Transverse colon (tissue), 4 donors: ENCODE data around the gene TARS1. TPM values are rescaled to one million over a fixed set of nuclear protein-coding genes. Genes with fewer than 3 reads are reported as not detected.

Experiments used
- DNase-seq: peaks from one replicate; pipeline ENCODE4 v3.0.0-alpha.2; 2019
- H3K27ac ChIP-seq, 4 donors: fragments of 200-600 bp; sonication (generic); 2 replicates each; pipeline ENCODE4 v1.5.1; 2016 to 2018; ENCODE audit warnings: inconsistent platforms in 4 of 4
- H3K27me3 ChIP-seq: fragments of 200-600 bp; sonication (generic); 2 replicates; pipeline ENCODE4 v1.5.1; 2017; ENCODE audit warnings: inconsistent platforms
- H3K36me3 ChIP-seq, 4 donors: fragments of 200-600 bp; sonication (generic); 2 replicates each; pipeline ENCODE4 v1.5.1; 2017 to 2019; ENCODE audit warnings: inconsistent platforms in 4 of 4
- H3K4me1 ChIP-seq, 4 donors: fragments of 200-600 bp; sonication (generic); 2 replicates each; pipeline ENCODE4 v1.5.1; 2017 to 2020; ENCODE audit warnings: inconsistent platforms in 4 of 4
- H3K4me3 ChIP-seq, 4 donors: fragments of 200-600 bp; sonication (generic); 1 replicate in 1 of 4; 2 replicates in 3 of 4; pipeline versions ENCODE4 v1.5.1 to v1.6.1; 2017 to 2019; ENCODE audit warnings: inconsistent platforms in 4 of 4
- H3K9me3 ChIP-seq, 2 donors: fragments of 200-600 bp; sonication (generic); 2 replicates each; pipeline ENCODE4 v1.5.1; 2017 to 2019; ENCODE audit warnings: inconsistent platforms in 2 of 2
- CTCF ChIP-seq, 5 experiments: fragments of 200-600 bp in 3 of 5; fragments of 450-650 bp in 2 of 5; sonication (generic) in 3 of 5; IDR thresholded peaks; 1 replicate in 2 of 5; 2 replicates in 3 of 5; pipeline ENCODE4 v1.5.1; 2016 to 2017; ENCODE audit warnings: antibody characterized with exemption in 5 of 5, inconsistent platforms in 3 of 5, mild to moderate bottlenecking in 2 of 5, moderate library complexity in 1 of 5
- EP300 ChIP-seq: sonication (generic); formaldehyde crosslinking; IDR thresholded peaks from one replicate; pipeline ENCODE4 v1.6.1; 2017; ENCODE audit warnings: antibody characterized with exemption, low read depth
- POLR2A ChIP-seq: fragments of 450-650 bp; IDR thresholded peaks from one replicate; pipeline ENCODE4 v1.6.1; 2016; ENCODE audit warnings: antibody characterized with exemption, mild to moderate bottlenecking, moderate library complexity
- POLR2AphosphoS5 ChIP-seq, 3 donors: sonication (generic); formaldehyde crosslinking; IDR thresholded peaks; one replicate each; pipeline ENCODE4 v1.6.1; 2016; ENCODE audit warnings: antibody characterized with exemption in 3 of 3
- WGBS, 2 donors: methylation state at CpG; one replicate each; pipeline ENCODE4 v1.1.5; 2018; ENCODE audit warnings: low coverage in 1 of 2; 5-methylcytosine and 5-hydroxymethylcytosine counted together
- in situ Hi-C, 4 donors: fragments of 200-750 bp; cut with MboI; loops; one replicate each; pipeline versions ENCODE4 v1.15.0 to v1.15.1; 2017; ENCODE audit warnings: low sequenced_read_pairs in 3 of 4, low pct_ligation_motif_present in 1 of 4, low pct_unique_long_range_greater_than_20kb in 1 of 4
- intact Hi-C: fragments of 100-400 bp; cut with DNase I; formaldehyde crosslinking; loops from one replicate; pipeline ENCODE4 v1.15.1; 2023; ENCODE audit warnings: low total_unique reads
- total RNA-seq, 4 donors: library from RNA; depleted of rRNA; stranded (reverse); fragments of >200 nt; gene quantifications; one replicate each; pipeline ENCODE4 v1.1.0, GENCODE V29; 2016

Gene TARS1
- total RNA-seq, 4 donors from 2014 or later, result 30.1 to 155 (median 92.1) TPM

- DNase-seq, result no peak
- Histone ChIP-seq H3K36me3 (peaks cover 0 to 31% (median 5%) of the 10 kb centered on the region in 4 donors), H3K4me3 (no peak overlapping the region), H3K9me3 (no peaks in the 10 kb centered on the region), H3K27ac (no peak overlapping the region), H3K4me1 (no peaks in the 10 kb centered on the region), H3K27me3 (no peaks in the 10 kb centered on the region)
- WGBS, 2 donors, result 91 to 94% methylated on average over 5 of the region's 5 CpGs
- TF ChIP-seq CTCF (IDR thresholded peaks at IDR 0.05), result no peak
- TF ChIP-seq POLR2A, result no peak
- TF ChIP-seq EP300, result no peak
- TF ChIP-seq POLR2AphosphoS5 (IDR thresholded peaks at IDR 0.05), result no peak
- intact Hi-C loops (loop anchor here (10.0 kb wide), 1 partner anchor 289 kb away; no protein-coding TSS in a partner anchor), in situ Hi-C loops (no loop called here)
Observed at GRCh38 chr5:33475706-33476105, 34.9 kb downstream of the TARS1 start.

- no peaks in the 10 kb centered on the region for H3K4me1 ChIP-seq
- 85 to 92% methylated on average over 3 of the region's 3 CpGs for WGBS, 2 donors
- DNase-seq, result no peak
- in situ Hi-C loops (no loop called here), intact Hi-C loops (loop anchor here (10.0 kb wide), 1 partner anchor 288 kb away; no protein-coding TSS in a partner anchor)
- no peak overlapping the region for H3K4me3 ChIP-seq
- H3K27me3 ChIP-seq, result no peaks in the 10 kb centered on the region
- no peak overlapping the region for H3K27ac ChIP-seq
- H3K9me3 ChIP-seq, result no peaks in the 10 kb centered on the region
- H3K36me3 ChIP-seq, result peaks cover 0 to 22% (median 5%) of the 10 kb centered on the region in 4 donors
- TF ChIP-seq POLR2A, result no peak
- no peak for TF ChIP-seq EP300
- TF ChIP-seq POLR2AphosphoS5 (IDR thresholded peaks at IDR 0.05), result no peak
- TF ChIP-seq CTCF (IDR thresholded peaks at IDR 0.05), result no peak
Observed at GRCh38 chr5:33476992-33477391, 36.2 kb downstream of the TARS1 start.

GRCh38 chr5:33477816-33478215 lies 37.1 kb downstream of the TARS1 start:
- intact Hi-C loops (loop anchor here (10.0 kb wide), 1 partner anchor 287 kb away; no protein-coding TSS in a partner anchor), in situ Hi-C loops (no loop called here)
- peaks cover 0 to 15% (median 5%) of the 10 kb centered on the region in 4 donors for H3K36me3 ChIP-seq
- H3K4me1 ChIP-seq, result no peaks in the 10 kb centered on the region
- H3K27ac ChIP-seq, result no peak overlapping the region
- H3K9me3 ChIP-seq, result no peaks in the 10 kb centered on the region
- DNase-seq, result no peak
- 98 to 100% methylated on average over 1 to 2 of the region's 2 CpGs for WGBS, 2 donors
- no peak for TF ChIP-seq CTCF (IDR thresholded peaks at IDR 0.05)
- TF ChIP-seq POLR2A, result no peak
- no peak for TF ChIP-seq POLR2AphosphoS5 (IDR thresholded peaks at IDR 0.05)
- TF ChIP-seq EP300, result no peak
- no peak overlapping the region for H3K4me3 ChIP-seq
- no peaks in the 10 kb centered on the region for H3K27me3 ChIP-seq

GRCh38 chr5:33479311-33479710 lies 38.5 kb downstream of the TARS1 start:
- intact Hi-C loops, result loop anchor here (10.0 kb wide), 1 partner anchor 285 kb away; no protein-coding TSS in a partner anchor
- Histone ChIP-seq H3K4me3 (no peak overlapping the region), H3K27me3 (no peaks in the 10 kb centered on the region), H3K27ac (no peak overlapping the region), H3K4me1 (no peaks in the 10 kb centered on the region), H3K9me3 (no peaks in the 10 kb centered on the region), H3K36me3 (peaks cover 0 to 12% (median 4%) of the 10 kb centered on the region in 4 donors)
- DNase-seq, result no peak
- TF ChIP-seq POLR2AphosphoS5 (IDR thresholded peaks at IDR 0.05) (no peak), POLR2A (no peak), EP300 (no peak), CTCF (IDR thresholded peaks at IDR 0.05) (no peak)
- WGBS, 2 donors, result 97 to 100% methylated on average over 1 to 3 of the region's 3 CpGs
- in situ Hi-C loops, result no loop called here
